ENCODE data around the gene RANBP10.

Gene RANBP10

GRCh38 chr16:67846063-67846319, 39.6 kb upstream of the RANBP10 start:
- H3K4me3 ChIP-seq (ENCODE audit: insufficient read depth, low read length, poor library complexity, severe bottlenecking) = peak overlapping the region; percentile 90
- H3K9me3 ChIP-seq (ENCODE audit: insufficient read depth, low read length) = no peaks in the 10 kb centered on the region
- peak overlapping the region; percentile 27 for H2AFZ ChIP-seq (ENCODE audit: low read depth, low read length, severe bottlenecking)
- H3K36me3 ChIP-seq (ENCODE audit: low read length) = no peaks in the 10 kb centered on the region
- H3K27me3 ChIP-seq (ENCODE audit: low read length) = no peaks in the 10 kb centered on the region
- H4K20me1 ChIP-seq (ENCODE audit: low read depth, low read length) = peaks cover 5% of the 10 kb centered on the region; the same call in 1 of the 2 replicates
- peaks cover 22% of the 10 kb centered on the region for H3F3A ChIP-seq (ENCODE audit: insufficient read depth)
- H3K4me2 ChIP-seq (ENCODE audit: low read depth, low read length, poor library complexity, severe bottlenecking) = peak overlapping the region; percentile 85
- H3K27ac ChIP-seq (ENCODE audit: low read depth, low read length) = peak overlapping the region; percentile 86
- H3K9me2 ChIP-seq (replicated peaks; ENCODE audit: insufficient read depth, low read length) = no peaks in the 10 kb centered on the region
- H3K79me2 ChIP-seq (ENCODE audit: insufficient read depth, low read length) = peaks cover 65% of the 10 kb centered on the region
- TF ChIP-seq EZH2phosphoT487 (conservative IDR thresholded peaks at IDR 0.05; ENCODE audit: low read length) = no peak
- no peak for TF ChIP-seq CTCF (IDR thresholded peaks at IDR 0.05; ENCODE audit: insufficient read depth, low read length, poor library complexity, severe bottlenecking)
- H3K9ac ChIP-seq (ENCODE audit: low read length) = peak overlapping the region; percentile 96

- H3K4me2 ChIP-seq (ENCODE audit: low read depth, low read length, poor library complexity, severe bottlenecking) = peak overlapping the region; percentile 85
- H3K9me3 ChIP-seq (ENCODE audit: insufficient read depth, low read length) = no peaks in the 10 kb centered on the region
- no peaks in the 10 kb centered on the region for H3K36me3 ChIP-seq (ENCODE audit: low read length)
- H3K27ac ChIP-seq (ENCODE audit: low read depth, low read length) = peak overlapping the region; percentile 86
- H3K79me2 ChIP-seq (ENCODE audit: insufficient read depth, low read length) = peaks cover 60% of the 10 kb centered on the region
- peaks cover 22% of the 10 kb centered on the region for H3F3A ChIP-seq (ENCODE audit: insufficient read depth)
- peaks cover 5% of the 10 kb centered on the region; the same call in 1 of the 2 replicates for H4K20me1 ChIP-seq (ENCODE audit: low read depth, low read length)
- H3K9ac ChIP-seq (ENCODE audit: low read length) = peak overlapping the region; percentile 96
- no peaks in the 10 kb centered on the region for H3K27me3 ChIP-seq (ENCODE audit: low read length)
- TF ChIP-seq EZH2phosphoT487 (conservative IDR thresholded peaks at IDR 0.05; ENCODE audit: low read length) (no peak), CTCF (IDR thresholded peaks at IDR 0.05; ENCODE audit: insufficient read depth, low read length, poor library complexity, severe bottlenecking) (no peak)
- peak overlapping the region; percentile 90 for H3K4me3 ChIP-seq (ENCODE audit: insufficient read depth, low read length, poor library complexity, severe bottlenecking)
- no peaks in the 10 kb centered on the region for H3K9me2 ChIP-seq (replicated peaks; ENCODE audit: insufficient read depth, low read length)
- H2AFZ ChIP-seq (ENCODE audit: low read depth, low read length, severe bottlenecking) = no peak overlapping the region
Measured at GRCh38 chr16:67845291-67846062, 39.1 kb upstream of the RANBP10 start.

GRCh38 chr16:67844497-67844896, 38.1 kb upstream of the RANBP10 start:
- H3K9ac ChIP-seq (ENCODE audit: low read length) = peak overlapping the region; percentile 96; the same call in 1 of the 2 replicates
- peaks cover 22% of the 10 kb centered on the region for H3F3A ChIP-seq (ENCODE audit: insufficient read depth)
- H3K9me3 ChIP-seq (ENCODE audit: insufficient read depth, low read length) = no peaks in the 10 kb centered on the region
- no peak overlapping the region; the same call in 1 of the 2 replicates for H3K27ac ChIP-seq (ENCODE audit: low read depth, low read length)
- peaks cover 5% of the 10 kb centered on the region; the same call in 1 of the 2 replicates for H4K20me1 ChIP-seq (ENCODE audit: low read depth, low read length)
- no peaks in the 10 kb centered on the region for H3K36me3 ChIP-seq (ENCODE audit: low read length)
- TF ChIP-seq EZH2phosphoT487 (conservative IDR thresholded peaks at IDR 0.05; ENCODE audit: low read length) (no peak), CTCF (IDR thresholded peaks at IDR 0.05; ENCODE audit: insufficient read depth, low read length, poor library complexity, severe bottlenecking) (no peak)
- H3K79me2 ChIP-seq (ENCODE audit: insufficient read depth, low read length) = peaks cover 52% of the 10 kb centered on the region
- H3K9me2 ChIP-seq (replicated peaks; ENCODE audit: insufficient read depth, low read length) = no peaks in the 10 kb centered on the region
- H3K4me2 ChIP-seq (ENCODE audit: low read depth, low read length, poor library complexity, severe bottlenecking) = peak overlapping the region; percentile 85
- no peak overlapping the region for H2AFZ ChIP-seq (ENCODE audit: low read depth, low read length, severe bottlenecking)
- H3K4me3 ChIP-seq (ENCODE audit: insufficient read depth, low read length, poor library complexity, severe bottlenecking) = peak overlapping the region; percentile 85
- H3K27me3 ChIP-seq (ENCODE audit: low read length) = no peaks in the 10 kb centered on the region
